ENCODE results near the gene LSM3. TPM values are rescaled to one million over a fixed set of nuclear protein-coding genes. Genes with fewer than 3 reads are reported as not detected.

LSM3 gene
- total RNA-seq, 4 donors from 2014 or later = 7.2 to 16.8 (median 8.8) TPM

DNA sequence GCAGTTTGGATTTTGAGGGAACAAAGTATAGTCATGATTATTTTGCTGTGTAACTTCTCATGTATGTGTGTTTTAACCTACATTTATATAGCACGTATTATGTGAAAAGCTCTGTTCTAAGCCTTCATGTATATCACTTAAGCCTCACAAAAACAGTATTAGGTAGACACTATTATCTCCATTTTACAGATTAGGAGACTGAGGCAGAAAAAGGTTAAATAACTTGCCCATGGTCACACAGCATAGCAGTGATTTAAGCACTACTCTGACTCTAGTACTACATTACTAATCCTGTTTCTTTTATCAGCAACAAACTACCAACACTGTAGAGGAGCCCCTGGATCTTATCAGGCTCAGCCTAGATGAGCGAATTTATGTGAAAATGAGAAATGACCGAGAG, 2.6 kb downstream of the LSM3 start:
- TF ChIP-seq, protein P1, sequence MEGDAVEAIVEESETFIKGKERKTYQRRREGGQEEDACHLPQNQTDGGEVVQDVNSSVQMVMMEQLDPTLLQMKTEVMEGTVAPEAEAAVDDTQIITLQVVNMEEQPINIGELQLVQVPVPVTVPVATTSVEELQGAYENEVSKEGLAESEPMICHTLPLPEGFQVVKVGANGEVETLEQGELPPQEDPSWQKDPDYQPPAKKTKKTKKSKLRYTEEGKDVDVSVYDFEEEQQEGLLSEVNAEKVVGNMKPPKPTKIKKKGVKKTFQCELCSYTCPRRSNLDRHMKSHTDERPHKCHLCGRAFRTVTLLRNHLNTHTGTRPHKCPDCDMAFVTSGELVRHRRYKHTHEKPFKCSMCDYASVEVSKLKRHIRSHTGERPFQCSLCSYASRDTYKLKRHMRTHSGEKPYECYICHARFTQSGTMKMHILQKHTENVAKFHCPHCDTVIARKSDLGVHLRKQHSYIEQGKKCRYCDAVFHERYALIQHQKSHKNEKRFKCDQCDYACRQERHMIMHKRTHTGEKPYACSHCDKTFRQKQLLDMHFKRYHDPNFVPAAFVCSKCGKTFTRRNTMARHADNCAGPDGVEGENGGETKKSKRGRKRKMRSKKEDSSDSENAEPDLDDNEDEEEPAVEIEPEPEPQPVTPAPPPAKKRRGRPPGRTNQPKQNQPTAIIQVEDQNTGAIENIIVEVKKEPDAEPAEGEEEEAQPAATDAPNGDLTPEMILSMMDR (IDR thresholded peaks at IDR 0.05; ENCODE audit: low read depth) = no peak

DNA sequence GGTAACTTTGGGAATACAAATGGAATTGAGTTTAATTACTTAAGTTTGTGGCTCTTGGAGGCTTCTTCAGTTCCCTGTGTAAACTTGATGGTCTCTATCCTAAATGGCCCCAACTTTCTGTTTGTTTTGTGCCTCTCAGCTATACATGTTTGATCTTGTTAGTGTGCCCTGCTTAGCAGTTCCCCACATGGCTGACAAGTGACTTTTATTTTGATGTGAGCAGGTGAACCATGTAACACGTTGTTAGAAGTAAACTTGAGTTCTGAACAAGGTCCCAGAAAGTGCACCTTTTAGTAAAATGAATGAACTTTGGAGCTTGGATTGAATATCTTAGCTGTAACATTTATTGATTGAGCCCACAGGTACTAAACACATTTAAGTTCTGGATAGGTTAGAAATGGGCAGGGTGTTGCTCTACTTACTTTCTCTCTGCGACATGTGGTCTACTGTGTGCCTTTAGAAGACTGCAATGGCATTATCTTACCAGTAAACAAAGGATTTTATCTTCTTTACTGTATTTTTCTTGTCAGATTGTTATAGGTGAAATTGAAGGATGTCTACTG, 4.5 kb downstream of the LSM3 start:
- TF ChIP-seq, protein P1 (IDR thresholded peaks at IDR 0.05; ENCODE audit: low read depth) = no peak

DNA sequence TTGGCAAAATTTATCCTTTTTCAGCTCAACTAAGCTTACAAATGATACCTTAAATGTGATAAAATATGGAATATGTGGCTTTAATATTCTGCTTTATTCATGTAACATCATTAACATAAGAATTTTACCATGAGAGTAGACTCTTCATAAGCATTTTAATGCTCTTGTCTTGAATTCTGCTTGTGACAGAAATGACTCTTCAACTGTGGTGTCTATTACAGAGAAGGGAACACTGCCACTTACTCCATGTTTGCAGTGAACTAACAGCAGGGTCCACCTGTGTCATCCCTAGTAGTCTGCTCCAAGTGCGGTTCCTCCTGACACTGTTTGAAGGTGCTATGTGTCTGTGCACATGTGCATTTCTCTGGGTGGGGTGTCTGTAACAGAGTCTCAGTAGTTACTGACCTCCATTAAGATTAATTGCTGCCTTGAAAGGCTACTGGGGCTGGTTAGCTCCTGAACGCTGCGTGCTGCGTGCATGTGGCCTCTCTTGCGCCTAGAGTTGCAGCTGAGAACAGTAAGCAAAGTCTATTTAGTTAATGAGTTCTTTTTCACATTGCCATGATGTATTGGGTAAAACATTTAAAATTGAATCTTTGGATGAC, 8.3 kb downstream of the LSM3 start:
- TF ChIP-seq, protein P1 (IDR thresholded peaks at IDR 0.05; ENCODE audit: low read depth) = no peak

DNA sequence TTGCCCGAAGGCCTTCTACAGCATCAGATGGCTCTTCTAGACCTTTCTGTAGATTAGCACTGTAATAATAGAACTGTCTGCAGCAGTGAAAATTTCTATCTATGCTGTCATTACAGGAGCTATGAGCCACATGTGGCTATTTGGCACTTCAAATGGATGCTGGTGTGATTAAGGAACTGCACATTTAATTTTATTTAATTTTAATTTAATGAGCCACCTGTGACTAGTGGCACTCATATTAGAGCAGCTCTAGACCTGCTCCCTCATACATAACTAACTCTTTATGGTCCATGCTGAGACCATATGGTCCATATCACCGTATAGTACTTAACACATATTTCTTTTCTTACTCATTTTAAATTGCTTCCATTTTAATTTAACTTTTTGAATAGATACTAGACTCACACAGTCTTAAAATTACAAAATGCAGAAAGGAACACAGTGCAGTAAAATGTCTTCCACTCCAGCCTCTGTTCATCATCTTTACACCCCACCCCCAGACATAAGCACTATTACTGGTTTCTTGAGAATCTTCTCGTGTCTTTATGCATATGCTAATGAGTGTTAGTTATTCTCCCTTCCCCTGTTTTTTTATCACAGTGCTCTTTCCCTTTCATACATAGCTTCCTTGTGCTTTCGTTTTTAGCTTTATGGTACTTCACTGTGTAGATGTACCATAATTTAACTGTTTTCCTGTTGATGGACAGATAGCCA, 9.6 kb downstream of the LSM3 start:
- TF ChIP-seq, protein P1 (IDR thresholded peaks at IDR 0.05; ENCODE audit: low read depth) = no peak

DNA sequence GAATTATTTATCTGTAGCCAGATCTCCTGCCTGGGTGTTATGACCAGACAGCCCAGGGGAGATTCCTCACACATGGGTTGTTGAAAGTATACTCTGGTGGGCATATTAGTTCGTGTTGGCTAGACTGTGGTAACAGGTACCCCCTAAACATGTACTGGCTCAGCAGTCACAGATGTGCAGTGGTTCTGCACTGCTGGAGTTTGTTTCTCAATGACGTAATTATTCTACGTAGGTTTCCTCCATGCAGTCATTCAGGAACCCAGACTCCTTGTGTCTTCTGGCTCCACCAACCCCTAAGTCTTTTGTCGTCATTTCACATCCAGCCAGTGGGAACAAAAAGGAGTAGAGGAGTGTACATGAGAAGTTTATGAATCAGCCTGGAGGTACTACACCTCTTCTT, 16.2 kb downstream of the LSM3 start:
- TF ChIP-seq, protein P1 (IDR thresholded peaks at IDR 0.05; ENCODE audit: low read depth) = no peak

DNA sequence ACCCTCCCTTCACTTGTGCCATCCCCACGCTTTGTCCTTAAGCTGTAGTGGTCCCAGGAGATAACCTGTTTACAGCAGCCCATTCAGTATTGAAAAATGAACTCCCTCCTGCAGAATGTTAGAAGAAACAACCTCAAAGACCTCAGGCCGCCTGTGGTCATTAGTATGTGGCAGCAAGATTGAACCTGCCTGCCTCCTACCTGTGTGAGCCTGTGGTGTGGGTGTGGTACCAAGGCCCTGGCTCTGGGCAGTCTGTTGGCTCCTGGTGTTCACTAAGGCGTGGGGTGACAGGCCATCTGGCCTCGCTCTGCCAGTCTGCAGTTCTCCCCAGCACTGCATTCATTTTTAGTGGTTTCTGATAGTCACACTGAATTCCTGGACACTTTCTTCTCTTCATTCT, 21.0 kb downstream of the LSM3 start:
- TF ChIP-seq, protein P1 (IDR thresholded peaks at IDR 0.05; ENCODE audit: low read depth) = no peak

DNA sequence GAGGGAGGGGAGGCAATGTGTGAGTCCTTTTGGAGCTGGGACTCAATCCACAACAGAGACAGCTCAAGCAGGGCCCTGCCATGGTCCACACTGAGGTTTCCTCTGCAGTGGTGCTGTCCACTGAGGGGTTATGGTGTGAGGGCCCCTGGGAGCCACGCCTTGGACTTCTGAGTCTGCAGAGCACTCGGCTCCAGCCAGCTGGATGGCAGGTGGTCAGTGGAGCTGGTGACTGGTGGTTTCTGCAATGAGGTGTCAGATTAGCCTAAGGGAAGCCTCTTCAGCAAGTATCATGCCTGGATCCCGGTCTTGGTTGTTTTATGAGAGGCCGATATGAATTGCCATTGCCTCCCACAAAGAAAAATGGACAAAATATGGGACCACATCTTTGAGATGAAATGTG, 21.7 kb downstream of the LSM3 start:
- TF ChIP-seq, protein P1 (IDR thresholded peaks at IDR 0.05; ENCODE audit: low read depth) = no peak

All from subcutaneous adipose tissue (tissue), 4 donors.